Neural cell (in vitro differentiated cells): ENCODE results near the gene ZFYVE21.

Experiments
- CTCF ChIP-seq: fragments of 450-650 bp; IDR thresholded peaks from 2 replicates; pipeline ENCODE4 v1.5.1; 2014; ENCODE audit warnings: antibody characterized with exemption, mild to moderate bottlenecking, moderate library complexity; ENCODE audit not compliant: poor library complexity, severe bottlenecking
- EZH2 ChIP-seq: fragments of 200-600, 300-800 bp; shearing (Covaris generic), sonication (generic); IDR thresholded peaks from 2 replicates; pipeline ENCODE4 v1.6.1; 2014; ENCODE audit warnings: antibody characterized with exemption, low read length, borderline replicate concordance, mild to moderate bottlenecking; ENCODE audit not compliant: insufficient read depth, poor library complexity, severe bottlenecking
- MXI1 ChIP-seq: fragments of 450-650 bp; conservative IDR thresholded peaks from 2 replicates; pipeline ENCODE4 v1.6.1; 2014; ENCODE audit warnings: antibody characterized with exemption, mild to moderate bottlenecking; ENCODE audit not compliant: poor library complexity, severe bottlenecking

GRCh38 chr14:103702497-103703432 lies 12.8 kb upstream of the ZFYVE21 start:
- TF ChIP-seq EZH2 (no peak), MXI1 (no peak), CTCF (no peak)
